Breast epithelium (tissue), 4 donors: ENCODE measurements around the gene DAB1. TPM values are rescaled to one million over a fixed set of nuclear protein-coding genes. Genes with fewer than 3 reads are reported as not detected.

Source experiments
- DNase-seq, 2 donors: peaks; one replicate each; pipeline ENCODE4 v3.0.0-alpha.2; 2019; ENCODE audit warnings: low spot score in 2 of 2
- H3K27ac ChIP-seq, 2 donors: fragments of 200-600 bp; sonication (generic) in 1 of 2; one replicate each; pipeline ENCODE4 v1.5.1; 2016 to 2019; ENCODE audit warnings: mild to moderate bottlenecking in 1 of 2
- H3K27me3 ChIP-seq, 2 donors: fragments of 200-600 bp; sonication (generic) in 1 of 2; one replicate each; pipeline versions ENCODE4 v1.5.1 to v1.6.0; 2017 to 2019; ENCODE audit warnings: control low read depth in 1 of 2, mild to moderate bottlenecking in 1 of 2
- H3K36me3 ChIP-seq: fragments of 200-600 bp; one replicate; pipeline ENCODE4 v1.5.1; 2019
- H3K4me1 ChIP-seq, 2 donors: fragments of 200-600 bp; sonication (generic); one replicate each; pipeline ENCODE4 v1.5.1; 2016 to 2019; ENCODE audit warnings: control low read depth in 1 of 2
- H3K4me3 ChIP-seq, 3 donors: fragments of 200-600 bp; sonication (generic); 1 replicate in 2 of 3; 2 replicates in 1 of 3; pipeline ENCODE4 v1.5.1; 2016 to 2019; ENCODE audit warnings: mild to moderate bottlenecking in 3 of 3, moderate library complexity in 2 of 3
- H3K9me3 ChIP-seq, 2 donors: fragments of 200-600 bp; sonication (generic) in 1 of 2; one replicate each; pipeline ENCODE4 v1.5.1; 2016 to 2019; ENCODE audit warnings: control low read depth in 1 of 2
- CTCF ChIP-seq, 3 donors: fragments of 450-650 bp; IDR thresholded peaks; one replicate each; pipeline ENCODE4 v1.5.1; 2016 to 2017; ENCODE audit warnings: antibody characterized with exemption in 3 of 3, mild to moderate bottlenecking in 3 of 3, moderate library complexity in 3 of 3
- POLR2A ChIP-seq: fragments of 450-650 bp; IDR thresholded peaks from one replicate; pipeline ENCODE4 v1.6.1; 2016; ENCODE audit warnings: antibody characterized with exemption, mild to moderate bottlenecking, moderate library complexity
- POLR2AphosphoS5 ChIP-seq, 3 donors: sonication (generic); formaldehyde crosslinking; IDR thresholded peaks; one replicate each; pipeline ENCODE4 v1.6.1; 2017; ENCODE audit warnings: antibody characterized with exemption in 3 of 3
- intact Hi-C: fragments of 100-400 bp; cut with DNase I; formaldehyde crosslinking; loops from one replicate; pipeline ENCODE4 v1.15.1; 2023; ENCODE audit warnings: low total_unique reads
- total RNA-seq, 3 donors: library from RNA; depleted of rRNA; stranded (reverse); fragments of >200 nt; gene quantifications; one replicate each; pipeline ENCODE4 v1.1.0, GENCODE V29; 2016

The DAB1 gene
- total RNA-seq, 3 donors from 2014 or later: 0.48 to 0.66 (median 0.59) TPM

DNA sequence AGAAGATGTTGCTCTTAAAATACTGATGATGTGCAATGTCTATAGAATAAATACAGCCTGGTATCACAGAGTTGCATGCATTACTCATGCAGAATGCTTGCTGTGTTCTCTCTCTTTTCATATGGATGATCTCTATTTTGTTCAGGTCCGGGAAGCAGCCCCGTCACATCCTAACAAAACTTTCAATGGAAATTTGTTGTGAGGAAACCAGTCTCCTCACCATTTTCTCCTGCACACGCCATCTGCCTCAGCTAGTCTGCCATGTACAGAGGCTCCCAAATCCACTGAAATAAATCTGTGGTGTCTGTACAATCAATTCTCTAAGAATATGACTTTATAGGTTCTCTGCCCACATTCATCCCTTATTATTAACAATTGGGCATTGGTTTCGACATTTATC lies 42.4 kb downstream of the DAB1 start:
- Histone ChIP-seq H3K4me1 (no peaks in the 10 kb centered on the region), H3K9me3 (no peaks in the 10 kb centered on the region), H3K27me3 (no peaks in the 10 kb centered on the region), H3K36me3 (no peaks in the 10 kb centered on the region), H3K27ac (no peak overlapping the region), H3K4me3 (no peak overlapping the region)
- intact Hi-C loops: no loop called here
- no peak for DNase-seq
- TF ChIP-seq POLR2A (no peak), CTCF (IDR thresholded peaks at IDR 0.05) (no peak), POLR2AphosphoS5 (IDR thresholded peaks at IDR 0.05) (no peak)

GRCh38 chr1:57380923-57381322 lies 42.9 kb downstream of the DAB1 start:
- intact Hi-C loops: no loop called here
- H3K9me3 ChIP-seq: no peaks in the 10 kb centered on the region
- no peak overlapping the region for H3K27ac ChIP-seq
- no peak for DNase-seq
- H3K27me3 ChIP-seq: no peaks in the 10 kb centered on the region
- H3K4me3 ChIP-seq: no peak overlapping the region
- H3K4me1 ChIP-seq: no peaks in the 10 kb centered on the region
- no peaks in the 10 kb centered on the region for H3K36me3 ChIP-seq
- TF ChIP-seq POLR2AphosphoS5 (IDR thresholded peaks at IDR 0.05) (no peak), CTCF (IDR thresholded peaks at IDR 0.05) (no peak), POLR2A (no peak)

- intact Hi-C loops: no loop called here
- no peaks in the 10 kb centered on the region for H3K36me3 ChIP-seq
- H3K27ac ChIP-seq: no peak overlapping the region
- H3K4me1 ChIP-seq: no peaks in the 10 kb centered on the region
- H3K27me3 ChIP-seq: no peaks in the 10 kb centered on the region
- TF ChIP-seq POLR2A (no peak), POLR2AphosphoS5 (IDR thresholded peaks at IDR 0.05) (no peak), CTCF (IDR thresholded peaks at IDR 0.05) (no peak)
- no peak overlapping the region for H3K4me3 ChIP-seq
- no peaks in the 10 kb centered on the region for H3K9me3 ChIP-seq
- no peak for DNase-seq
Observed at GRCh38 chr1:57378534-57378933, 45.3 kb downstream of the DAB1 start.

DNA sequence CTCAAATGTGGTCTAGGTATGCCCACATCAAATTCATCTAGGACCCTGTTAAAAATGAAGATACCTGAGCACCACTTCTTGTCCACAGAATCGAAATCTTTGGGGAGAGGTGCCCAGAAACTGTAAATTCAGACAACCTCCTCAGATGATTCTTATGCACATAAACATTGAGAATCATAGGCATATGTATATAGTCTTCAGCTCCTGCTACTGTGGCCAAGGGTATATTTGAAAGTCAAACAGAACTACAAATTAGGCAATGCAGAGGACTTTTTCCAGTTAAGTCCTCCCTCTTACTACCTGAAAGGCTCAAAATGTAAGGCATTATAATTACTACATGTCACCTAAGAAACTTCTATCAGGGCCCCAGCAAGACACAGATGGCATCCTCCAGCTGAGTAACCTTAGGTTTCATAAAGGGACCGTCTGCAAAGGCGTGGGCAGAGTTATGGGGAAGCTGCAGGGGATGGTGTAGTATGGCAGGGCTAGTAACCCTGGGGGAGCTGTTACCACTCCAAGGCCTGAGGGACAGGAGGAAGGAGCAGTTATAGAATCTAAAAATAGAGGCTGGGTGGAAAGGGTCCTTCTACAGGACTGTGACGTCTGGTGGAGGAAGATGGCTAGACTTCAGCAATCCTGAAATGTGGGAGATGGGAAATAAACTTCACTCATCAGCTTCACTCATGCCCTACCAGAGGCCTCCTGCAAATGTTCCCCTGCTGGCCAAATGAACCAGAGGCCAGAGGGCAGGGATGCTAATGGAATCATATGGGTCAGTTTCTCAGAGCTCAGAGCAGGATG lies 46.3 kb downstream of the DAB1 start:
- no peaks in the 10 kb centered on the region for H3K9me3 ChIP-seq
- H3K27ac ChIP-seq: no peak overlapping the region
- H3K36me3 ChIP-seq: no peaks in the 10 kb centered on the region
- DNase-seq: no peak
- H3K4me3 ChIP-seq: no peak overlapping the region
- no peak for TF ChIP-seq CTCF (IDR thresholded peaks at IDR 0.05)
- no peak for TF ChIP-seq POLR2AphosphoS5 (IDR thresholded peaks at IDR 0.05)
- TF ChIP-seq POLR2A: no peak
- H3K4me1 ChIP-seq: no peaks in the 10 kb centered on the region
- H3K27me3 ChIP-seq: no peaks in the 10 kb centered on the region
- intact Hi-C loops: no loop called here

DNA sequence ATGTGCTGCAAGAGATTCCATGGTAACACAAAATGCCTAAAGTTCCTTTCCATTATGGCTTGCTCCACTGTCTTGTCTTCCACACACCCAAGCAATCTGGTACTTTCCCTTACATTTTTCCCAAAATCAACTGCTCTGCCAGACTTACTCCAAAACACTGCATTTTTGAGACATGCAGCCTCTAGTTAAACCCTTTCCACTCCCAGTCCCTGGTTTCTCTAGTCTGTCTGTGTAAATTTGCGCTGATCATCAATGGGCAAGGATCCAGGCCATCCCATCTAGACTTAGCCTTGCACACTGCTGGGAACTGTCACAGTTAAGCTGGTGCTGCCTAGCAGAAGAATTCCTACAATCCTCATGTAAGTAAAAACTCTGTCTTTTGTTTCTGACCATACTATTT lies 47.8 kb downstream of the DAB1 start:
- no peaks in the 10 kb centered on the region for H3K36me3 ChIP-seq
- H3K27me3 ChIP-seq: no peaks in the 10 kb centered on the region
- no peaks in the 10 kb centered on the region for H3K9me3 ChIP-seq
- no peak for DNase-seq
- no peaks in the 10 kb centered on the region for H3K4me1 ChIP-seq
- H3K4me3 ChIP-seq: no peak overlapping the region
- H3K27ac ChIP-seq: no peak overlapping the region
- intact Hi-C loops: no loop called here
- TF ChIP-seq POLR2A: no peak
- TF ChIP-seq POLR2AphosphoS5 (IDR thresholded peaks at IDR 0.05): no peak
- no peak for TF ChIP-seq CTCF (IDR thresholded peaks at IDR 0.05)
